Breast epithelium (tissue), 3 donors: ENCODE measurements around the gene ALOX5.

Experiments
- CTCF ChIP-seq, 3 donors: fragments of 450-650 bp; IDR thresholded peaks; one replicate each; pipeline ENCODE4 v1.5.1; 2016 to 2017; ENCODE audit warnings: antibody characterized with exemption in 3 of 3, mild to moderate bottlenecking in 3 of 3, moderate library complexity in 3 of 3
- POLR2A ChIP-seq: fragments of 450-650 bp; IDR thresholded peaks from one replicate; pipeline ENCODE4 v1.6.1; 2016; ENCODE audit warnings: antibody characterized with exemption, mild to moderate bottlenecking, moderate library complexity
- POLR2AphosphoS5 ChIP-seq, 3 donors: sonication (generic); formaldehyde crosslinking; IDR thresholded peaks; one replicate each; pipeline ENCODE4 v1.6.1; 2017; ENCODE audit warnings: antibody characterized with exemption in 3 of 3

GRCh38 chr10:45480294-45480693, 106.3 kb downstream of the ALOX5 start:
- no peak for TF ChIP-seq POLR2AphosphoS5 (IDR thresholded peaks at IDR 0.05)
- no peak for TF ChIP-seq CTCF (IDR thresholded peaks at IDR 0.05)
- no peak for TF ChIP-seq POLR2A
